WTC11 (cell line): ENCODE data around the gene FHAD1. TPM values are rescaled to one million over a fixed set of nuclear protein-coding genes. Genes with fewer than 3 reads are reported as not detected.

Experiments
- ATAC-seq: fragments of 200-7000 bp; cut with Tn5 transposase; 2 replicates; pipeline ENCODE4 v1.10.0; 2021; ENCODE audit warnings: mild to moderate bottlenecking, moderate library complexity
- CTCF ChIA-PET: fragments of 300-600 bp; sonication (Branson Sonifier 250); formaldehyde crosslinking; loops from one replicate; lab custom pipeline; 2021; ENCODE audit warnings: antibody characterized with exemption; lab: Charles Lee
- POLR2A ChIA-PET: fragments of 350-600 bp; sonication (Branson Sonifier 250); formaldehyde crosslinking; loops from one replicate; lab custom pipeline; 2021; ENCODE audit warnings: antibody characterized with exemption; lab: Charles Lee
- DNase-seq: peaks from one replicate; pipeline ENCODE4 v3.0.0; 2021; ENCODE audit warnings: low spot score
- H3K27ac Mint-ChIP-seq: 2 replicates; pipeline ENCODE4 v1.8.0; 2021; ENCODE audit warnings: mixed read lengths
- H3K27me3 Mint-ChIP-seq: 2 replicates; pipeline ENCODE4 v1.8.0; 2021; ENCODE audit warnings: low read depth, mild to moderate bottlenecking, moderate library complexity, mixed read lengths
- H3K36me3 Mint-ChIP-seq: 2 replicates; pipeline ENCODE4 v1.8.0; 2021; ENCODE audit warnings: mixed read lengths
- H3K4me1 Mint-ChIP-seq: 2 replicates; pipeline ENCODE4 v1.8.0; 2022; ENCODE audit warnings: mixed read lengths
- H3K4me3 Mint-ChIP-seq: 2 replicates; pipeline ENCODE4 v1.8.0; 2021; ENCODE audit warnings: mild to moderate bottlenecking, moderate library complexity, mixed read lengths
- H3K9me3 Mint-ChIP-seq: 2 replicates; pipeline ENCODE4 v1.8.0; 2021; ENCODE audit warnings: mixed read lengths
- EMX1 ChIP-seq: fragments of 250-450 bp; sonication (Bioruptor Pico); IDR thresholded peaks from 2 replicates; pipeline ENCODE4 v1.8.0; 2021; ENCODE audit warnings: mild to moderate bottlenecking
- ETV6 ChIP-seq: sonication (generic); formaldehyde crosslinking; IDR thresholded peaks from 2 replicates; pipeline ENCODE4 v1.8.1; 2022; ENCODE audit warnings: mild to moderate bottlenecking, missing genetic modification reagents
- FOXP1 ChIP-seq: sonication (generic); formaldehyde crosslinking; IDR thresholded peaks from 2 replicates; pipeline ENCODE4 v1.8.0; 2022; ENCODE audit warnings: missing genetic modification reagents, mild to moderate bottlenecking, moderate library complexity, borderline replicate concordance
- NFE2L1 ChIP-seq: sonication (generic); formaldehyde crosslinking; IDR thresholded peaks from 2 replicates; pipeline ENCODE4 v1.8.1; 2023; ENCODE audit warnings: missing genetic modification reagents
- NR1H2 ChIP-seq: sonication (generic); formaldehyde crosslinking; IDR thresholded peaks from 2 replicates; pipeline ENCODE4 v1.9.0; 2021; ENCODE audit warnings: mild to moderate bottlenecking, moderate library complexity, missing genetic modification reagents
- NR3C1 ChIP-seq: sonication (generic); formaldehyde crosslinking; conservative IDR thresholded peaks from 2 replicates; pipeline ENCODE4 v1.8.1; 2023; ENCODE audit warnings: low read depth, mild to moderate bottlenecking, missing genetic modification reagents
- TP53 ChIP-seq: sonication (generic); formaldehyde crosslinking; IDR thresholded peaks from 2 replicates; pipeline ENCODE4 v1.8.1; 2023; ENCODE audit warnings: mild to moderate bottlenecking, missing genetic modification reagents
- ZNF232 ChIP-seq: sonication (generic); formaldehyde crosslinking; IDR thresholded peaks from 2 replicates; pipeline ENCODE4 v1.8.0; 2022; ENCODE audit warnings: mild to moderate bottlenecking, missing genetic modification reagents
- total RNA-seq: library from RNA; stranded (reverse); gene quantifications from 3 replicates; pipeline ENCODE4 v1.2.3, GENCODE V29; 2021
- TF ChIP-seq, protein P1 (sequence below): sonication (generic); formaldehyde crosslinking; IDR thresholded peaks from 2 replicates; pipeline ENCODE4 v1.8.1; 2022; ENCODE audit warnings: missing genetic modification reagents, borderline replicate concordance
- TF ChIP-seq, protein P2 (sequence below): sonication (generic); formaldehyde crosslinking; IDR thresholded peaks from 2 replicates; pipeline ENCODE4 v1.8.1; 2023; ENCODE audit warnings: mild to moderate bottlenecking, missing genetic modification reagents
- TF ChIP-seq, protein P3 (sequence below): sonication (generic); formaldehyde crosslinking; IDR thresholded peaks from 2 replicates; pipeline ENCODE4 v1.8.1; 2023; ENCODE audit warnings: mild to moderate bottlenecking, missing genetic modification reagents
- TF ChIP-seq, protein P4 (sequence below): sonication (generic); formaldehyde crosslinking; IDR thresholded peaks from 2 replicates; pipeline ENCODE4 v1.8.1; 2022; ENCODE audit warnings: low read depth, mild to moderate bottlenecking, moderate library complexity, missing genetic modification reagents, borderline replicate concordance
- TF ChIP-seq, protein P5 (sequence below): sonication (generic); formaldehyde crosslinking; IDR thresholded peaks from 2 replicates; pipeline ENCODE4 v1.8.0; 2022; ENCODE audit warnings: missing genetic modification reagents

Gene FHAD1
- total RNA-seq, 1 experiment from 2014 or later = 3.0 TPM

DNA sequence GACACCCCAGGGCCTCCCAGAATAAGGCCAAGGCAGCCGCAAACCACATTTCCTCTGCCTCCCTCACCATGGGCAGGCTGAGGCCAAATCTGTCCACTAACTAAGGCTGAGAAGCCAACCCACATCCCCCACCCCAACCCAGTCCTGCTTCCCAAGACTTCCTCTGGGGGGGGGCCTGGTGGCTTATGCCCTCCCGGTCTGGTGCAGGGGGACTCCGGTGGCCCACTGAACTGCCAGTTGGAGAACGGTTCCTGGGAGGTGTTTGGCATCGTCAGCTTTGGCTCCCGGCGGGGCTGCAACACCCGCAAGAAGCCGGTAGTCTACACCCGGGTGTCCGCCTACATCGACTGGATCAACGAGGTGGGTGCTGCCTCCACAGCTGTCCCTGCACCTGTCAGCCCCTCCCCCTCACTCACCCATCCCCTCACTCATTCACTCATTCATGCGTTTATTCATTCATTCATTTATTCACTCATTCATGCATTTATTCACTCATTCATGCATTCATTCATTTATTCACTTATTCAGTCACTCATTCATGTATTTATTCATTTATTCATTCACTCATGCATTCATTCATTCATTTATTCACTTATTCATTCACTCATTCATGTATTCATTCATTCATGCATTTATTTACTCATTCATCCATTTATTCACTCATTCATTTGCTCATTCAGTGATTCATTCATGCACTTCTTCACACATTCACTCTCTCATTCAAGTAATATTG is 198.5 kb downstream of the FHAD1 start:
- CTCF ChIA-PET = interaction anchor here (1.2 to 5.0 kb wide), 2 partner anchors 14 to 122 kb away, joined by 5 to 20 read pairs; no protein-coding TSS in a partner anchor

DNA sequence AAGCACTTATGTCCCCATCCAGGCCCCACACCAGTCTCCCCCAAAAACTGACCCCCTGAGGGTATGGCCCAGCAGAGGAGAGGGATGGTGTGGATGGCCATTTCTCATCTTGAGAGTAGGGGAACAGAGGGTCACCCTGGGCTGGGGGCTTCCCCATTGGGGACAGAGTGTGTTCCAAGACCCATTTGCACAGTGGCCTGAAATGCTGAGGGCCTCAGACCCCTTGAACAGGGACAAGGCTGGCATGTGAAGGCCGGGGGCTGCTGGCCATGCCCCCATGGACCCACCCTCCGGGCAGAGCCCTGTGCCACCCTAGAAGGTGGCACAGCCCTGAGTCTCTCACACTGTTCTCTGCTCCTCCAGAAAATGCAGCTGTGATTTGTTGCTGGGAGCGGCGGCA is 199.2 kb downstream of the FHAD1 start:
- Mint-ChIP-seq H3K36me3 (no peaks in the 10 kb centered on the region), H3K27ac (no peak overlapping the region), H3K27me3 (0 out of 2 replicates have a peak, but pooled peaks cover 4% of the 10 kb centered on the region), H3K9me3 (peaks cover 10% of the 10 kb centered on the region), H3K4me3 (no peak overlapping the region), H3K4me1 (no peaks in the 10 kb centered on the region)
- TF ChIP-seq EMX1 (CRISPR knock-in tag) (no peak), ZNF232 (CRISPR knock-in tag) (no peak), FOXP1 (CRISPR knock-in tag) (no peak), ETV6 (no peak), NR3C1 (CRISPR knock-in tag) (no peak), NR1H2 (no peak), NFE2L1 (no peak)
- TF ChIP-seq, protein P1, sequence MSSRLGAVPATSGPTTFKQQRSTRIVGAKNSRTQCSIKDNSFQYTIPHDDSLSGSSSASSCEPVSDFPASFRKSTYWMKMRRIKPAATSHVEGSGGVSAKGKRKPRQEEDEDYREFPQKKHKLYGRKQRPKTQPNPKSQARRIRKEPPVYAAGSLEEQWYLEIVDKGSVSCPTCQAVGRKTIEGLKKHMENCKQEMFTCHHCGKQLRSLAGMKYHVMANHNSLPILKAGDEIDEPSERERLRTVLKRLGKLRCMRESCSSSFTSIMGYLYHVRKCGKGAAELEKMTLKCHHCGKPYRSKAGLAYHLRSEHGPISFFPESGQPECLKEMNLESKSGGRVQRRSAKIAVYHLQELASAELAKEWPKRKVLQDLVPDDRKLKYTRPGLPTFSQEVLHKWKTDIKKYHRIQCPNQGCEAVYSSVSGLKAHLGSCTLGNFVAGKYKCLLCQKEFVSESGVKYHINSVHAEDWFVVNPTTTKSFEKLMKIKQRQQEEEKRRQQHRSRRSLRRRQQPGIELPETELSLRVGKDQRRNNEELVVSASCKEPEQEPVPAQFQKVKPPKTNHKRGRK = no peak
- TF ChIP-seq, protein P2, sequence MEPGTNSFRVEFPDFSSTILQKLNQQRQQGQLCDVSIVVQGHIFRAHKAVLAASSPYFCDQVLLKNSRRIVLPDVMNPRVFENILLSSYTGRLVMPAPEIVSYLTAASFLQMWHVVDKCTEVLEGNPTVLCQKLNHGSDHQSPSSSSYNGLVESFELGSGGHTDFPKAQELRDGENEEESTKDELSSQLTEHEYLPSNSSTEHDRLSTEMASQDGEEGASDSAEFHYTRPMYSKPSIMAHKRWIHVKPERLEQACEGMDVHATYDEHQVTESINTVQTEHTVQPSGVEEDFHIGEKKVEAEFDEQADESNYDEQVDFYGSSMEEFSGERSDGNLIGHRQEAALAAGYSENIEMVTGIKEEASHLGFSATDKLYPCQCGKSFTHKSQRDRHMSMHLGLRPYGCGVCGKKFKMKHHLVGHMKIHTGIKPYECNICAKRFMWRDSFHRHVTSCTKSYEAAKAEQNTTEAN (CRISPR knock-in tag) = no peak
- TF ChIP-seq, protein P3, sequence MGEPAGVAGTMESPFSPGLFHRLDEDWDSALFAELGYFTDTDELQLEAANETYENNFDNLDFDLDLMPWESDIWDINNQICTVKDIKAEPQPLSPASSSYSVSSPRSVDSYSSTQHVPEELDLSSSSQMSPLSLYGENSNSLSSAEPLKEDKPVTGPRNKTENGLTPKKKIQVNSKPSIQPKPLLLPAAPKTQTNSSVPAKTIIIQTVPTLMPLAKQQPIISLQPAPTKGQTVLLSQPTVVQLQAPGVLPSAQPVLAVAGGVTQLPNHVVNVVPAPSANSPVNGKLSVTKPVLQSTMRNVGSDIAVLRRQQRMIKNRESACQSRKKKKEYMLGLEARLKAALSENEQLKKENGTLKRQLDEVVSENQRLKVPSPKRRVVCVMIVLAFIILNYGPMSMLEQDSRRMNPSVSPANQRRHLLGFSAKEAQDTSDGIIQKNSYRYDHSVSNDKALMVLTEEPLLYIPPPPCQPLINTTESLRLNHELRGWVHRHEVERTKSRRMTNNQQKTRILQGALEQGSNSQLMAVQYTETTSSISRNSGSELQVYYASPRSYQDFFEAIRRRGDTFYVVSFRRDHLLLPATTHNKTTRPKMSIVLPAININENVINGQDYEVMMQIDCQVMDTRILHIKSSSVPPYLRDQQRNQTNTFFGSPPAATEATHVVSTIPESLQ (CRISPR knock-in tag) = no peak
- ATAC-seq = no peak
- ChIA-PET CTCF (interaction anchor here (0.6 kb wide), 1 partner anchor 236 kb away, joined by 4 read pairs; no protein-coding TSS in a partner anchor), POLR2A (no interaction called here)
- DNase-seq = no peak

More for the DNA sequence above, 198.5 kb downstream of the FHAD1 start:
- H3K4me1 Mint-ChIP-seq = no peaks in the 10 kb centered on the region
- ATAC-seq (no peak), DNase-seq (no peak)
- H3K36me3 Mint-ChIP-seq = no peaks in the 10 kb centered on the region
- H3K27ac Mint-ChIP-seq = no peak overlapping the region
- no peak overlapping the region for H3K4me3 Mint-ChIP-seq
- 0 out of 2 replicates have a peak, but pooled peaks cover 4% of the 10 kb centered on the region for H3K27me3 Mint-ChIP-seq
- 0 out of 2 replicates have a peak, but pooled peaks cover 4% of the 10 kb centered on the region for H3K9me3 Mint-ChIP-seq
- TF ChIP-seq, protein P4, sequence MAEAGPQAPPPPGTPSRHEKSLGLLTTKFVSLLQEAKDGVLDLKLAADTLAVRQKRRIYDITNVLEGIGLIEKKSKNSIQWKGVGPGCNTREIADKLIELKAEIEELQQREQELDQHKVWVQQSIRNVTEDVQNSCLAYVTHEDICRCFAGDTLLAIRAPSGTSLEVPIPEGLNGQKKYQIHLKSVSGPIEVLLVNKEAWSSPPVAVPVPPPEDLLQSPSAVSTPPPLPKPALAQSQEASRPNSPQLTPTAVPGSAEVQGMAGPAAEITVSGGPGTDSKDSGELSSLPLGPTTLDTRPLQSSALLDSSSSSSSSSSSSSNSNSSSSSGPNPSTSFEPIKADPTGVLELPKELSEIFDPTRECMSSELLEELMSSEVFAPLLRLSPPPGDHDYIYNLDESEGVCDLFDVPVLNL (CRISPR knock-in tag) = no peak
- TF ChIP-seq TP53 (CRISPR knock-in tag) = no peak
- TF ChIP-seq, protein P5, sequence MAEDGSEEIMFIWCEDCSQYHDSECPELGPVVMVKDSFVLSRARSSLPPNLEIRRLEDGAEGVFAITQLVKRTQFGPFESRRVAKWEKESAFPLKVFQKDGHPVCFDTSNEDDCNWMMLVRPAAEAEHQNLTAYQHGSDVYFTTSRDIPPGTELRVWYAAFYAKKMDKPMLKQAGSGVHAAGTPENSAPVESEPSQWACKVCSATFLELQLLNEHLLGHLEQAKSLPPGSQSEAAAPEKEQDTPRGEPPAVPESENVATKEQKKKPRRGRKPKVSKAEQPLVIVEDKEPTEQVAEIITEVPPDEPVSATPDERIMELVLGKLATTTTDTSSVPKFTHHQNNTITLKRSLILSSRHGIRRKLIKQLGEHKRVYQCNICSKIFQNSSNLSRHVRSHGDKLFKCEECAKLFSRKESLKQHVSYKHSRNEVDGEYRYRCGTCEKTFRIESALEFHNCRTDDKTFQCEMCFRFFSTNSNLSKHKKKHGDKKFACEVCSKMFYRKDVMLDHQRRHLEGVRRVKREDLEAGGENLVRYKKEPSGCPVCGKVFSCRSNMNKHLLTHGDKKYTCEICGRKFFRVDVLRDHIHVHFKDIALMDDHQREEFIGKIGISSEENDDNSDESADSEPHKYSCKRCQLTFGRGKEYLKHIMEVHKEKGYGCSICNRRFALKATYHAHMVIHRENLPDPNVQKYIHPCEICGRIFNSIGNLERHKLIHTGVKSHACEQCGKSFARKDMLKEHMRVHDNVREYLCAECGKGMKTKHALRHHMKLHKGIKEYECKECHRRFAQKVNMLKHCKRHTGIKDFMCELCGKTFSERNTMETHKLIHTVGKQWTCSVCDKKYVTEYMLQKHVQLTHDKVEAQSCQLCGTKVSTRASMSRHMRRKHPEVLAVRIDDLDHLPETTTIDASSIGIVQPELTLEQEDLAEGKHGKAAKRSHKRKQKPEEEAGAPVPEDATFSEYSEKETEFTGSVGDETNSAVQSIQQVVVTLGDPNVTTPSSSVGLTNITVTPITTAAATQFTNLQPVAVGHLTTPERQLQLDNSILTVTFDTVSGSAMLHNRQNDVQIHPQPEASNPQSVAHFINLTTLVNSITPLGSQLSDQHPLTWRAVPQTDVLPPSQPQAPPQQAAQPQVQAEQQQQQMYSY = no peak
- TF ChIP-seq, all 79 proteins: peak for 0
- POLR2A ChIA-PET = no interaction called here

Other genes with a start within 250 kb of the FHAD1 start
- 9.2 to 10.4 TPM (median 9.4 TPM) in 3 replicates for gene TMEM51, start 93.5 kb upstream of the FHAD1 start, total RNA-seq
- 19.5 to 23.8 TPM (median 21.9 TPM) in 3 replicates for gene EFHD2, start 162.7 kb downstream of the FHAD1 start, total RNA-seq
- gene CTRC, start 191.2 kb downstream of the FHAD1 start, total RNA-seq = 1.6 to 2.2 TPM (median 2.2 TPM) in 3 replicates
- 0.83 to 1.1 TPM (median 1.1 TPM) in 3 replicates for gene CELA2A, start 209.5 kb downstream of the FHAD1 start, total RNA-seq
- gene CELA2B, start 228.9 kb downstream of the FHAD1 start, total RNA-seq = 0.55 TPM in 1 of 3 replicates, not detected in the others